ENCODE results near the gene IGF2BP2. TPM values are rescaled to one million over a fixed set of nuclear protein-coding genes. Genes with fewer than 3 reads are reported as not detected.

The IGF2BP2 gene
- total and polyA plus RNA-seq, 8 donors: 3.2 to 17.0 (median 6.6) TPM

DNA sequence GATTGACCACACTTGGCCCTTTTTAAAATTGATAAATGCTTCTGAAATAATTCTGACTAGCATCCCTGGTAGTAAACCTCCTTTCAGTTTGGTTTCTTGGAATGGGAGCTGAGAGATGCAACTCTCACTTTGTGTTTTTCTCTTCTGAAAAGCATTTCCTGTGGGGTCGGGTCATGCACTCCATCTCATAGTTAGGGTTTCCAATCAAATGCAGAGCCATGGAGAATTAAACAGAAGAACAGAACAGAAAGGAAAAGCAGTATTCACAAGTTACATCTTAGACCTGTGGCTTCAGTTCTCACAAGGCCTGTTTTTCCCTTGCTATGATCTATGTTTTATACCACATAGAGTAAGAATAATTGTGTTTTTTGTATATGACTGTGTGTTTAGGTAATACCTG is 199.1 kb downstream of the IGF2BP2 start:
- peaks cover 3 to 33% (median 8%) of the 10 kb centered on the region in 3 donors for H3K36me3 ChIP-seq
- H3K27me3 ChIP-seq: no peaks in the 10 kb centered on the region
- TF ChIP-seq, protein P1, sequence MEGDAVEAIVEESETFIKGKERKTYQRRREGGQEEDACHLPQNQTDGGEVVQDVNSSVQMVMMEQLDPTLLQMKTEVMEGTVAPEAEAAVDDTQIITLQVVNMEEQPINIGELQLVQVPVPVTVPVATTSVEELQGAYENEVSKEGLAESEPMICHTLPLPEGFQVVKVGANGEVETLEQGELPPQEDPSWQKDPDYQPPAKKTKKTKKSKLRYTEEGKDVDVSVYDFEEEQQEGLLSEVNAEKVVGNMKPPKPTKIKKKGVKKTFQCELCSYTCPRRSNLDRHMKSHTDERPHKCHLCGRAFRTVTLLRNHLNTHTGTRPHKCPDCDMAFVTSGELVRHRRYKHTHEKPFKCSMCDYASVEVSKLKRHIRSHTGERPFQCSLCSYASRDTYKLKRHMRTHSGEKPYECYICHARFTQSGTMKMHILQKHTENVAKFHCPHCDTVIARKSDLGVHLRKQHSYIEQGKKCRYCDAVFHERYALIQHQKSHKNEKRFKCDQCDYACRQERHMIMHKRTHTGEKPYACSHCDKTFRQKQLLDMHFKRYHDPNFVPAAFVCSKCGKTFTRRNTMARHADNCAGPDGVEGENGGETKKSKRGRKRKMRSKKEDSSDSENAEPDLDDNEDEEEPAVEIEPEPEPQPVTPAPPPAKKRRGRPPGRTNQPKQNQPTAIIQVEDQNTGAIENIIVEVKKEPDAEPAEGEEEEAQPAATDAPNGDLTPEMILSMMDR (IDR thresholded peaks at IDR 0.05): no peak
- no peak overlapping the region for H3K4me3 ChIP-seq
- no peak overlapping the region for H3K27ac ChIP-seq
- H3K9me3 ChIP-seq: no peaks in the 10 kb centered on the region
- ATAC-seq: no peak
- H3K4me1 ChIP-seq: peaks cover 0 to 8% (median 0%) of the 10 kb centered on the region in 3 donors
- intact Hi-C loops (cut with DNase I): no loop called here
- WGBS, 2 donors: 81 to 100% methylated on average over 1 of the region's 1 CpG
- no peak for FAIRE-seq
- DNase-seq: no peak

DNA sequence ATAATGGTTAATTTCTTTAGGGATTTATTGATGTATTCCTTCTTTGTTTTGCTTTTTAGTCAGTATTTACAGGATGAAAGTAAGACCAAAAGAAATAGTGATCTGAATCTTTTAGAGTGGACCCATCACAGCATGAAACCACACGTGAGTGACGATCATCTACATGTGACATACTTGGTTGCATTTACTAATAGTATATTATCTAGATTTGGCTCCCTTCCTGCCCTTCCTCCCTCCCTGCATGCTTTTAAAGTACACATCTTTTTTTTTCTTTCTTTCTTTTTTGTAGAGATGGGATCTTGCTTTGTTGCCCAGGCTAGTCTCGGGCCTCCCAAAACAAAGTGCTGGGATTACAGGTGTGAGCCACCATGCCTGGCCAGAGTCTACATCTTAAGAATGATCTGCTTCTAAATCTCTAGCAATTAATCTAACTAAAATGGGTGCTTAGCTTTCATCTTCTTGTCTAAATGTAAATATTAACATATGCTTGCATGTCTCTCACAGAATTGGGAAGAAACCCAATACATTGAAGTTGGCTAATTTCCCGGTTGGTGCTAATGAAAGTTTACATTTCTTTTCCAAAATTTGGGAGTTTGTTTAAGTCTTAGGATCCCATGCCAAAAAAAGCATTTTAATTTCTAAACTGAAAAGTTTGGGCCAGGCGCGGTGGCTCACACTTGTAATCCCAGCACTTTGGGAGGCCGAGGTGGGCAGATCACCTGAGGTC is 200.7 kb downstream of the IGF2BP2 start:
- Histone ChIP-seq H3K9me3 (no peaks in the 10 kb centered on the region), H3K4me1 (no peaks in the 10 kb centered on the region), H3K36me3 (peaks cover 3 to 38% (median 11%) of the 10 kb centered on the region in 3 donors), H3K4me3 (no peak overlapping the region), H3K27ac (no peak overlapping the region), H3K27me3 (no peaks in the 10 kb centered on the region)
- ATAC-seq: no peak
- no peak for FAIRE-seq
- DNase-seq: no peak
- WGBS, 2 donors: 96 to 99% methylated on average over 7 of the region's 7 CpGs
- intact Hi-C loops (cut with DNase I): no loop called here
- TF ChIP-seq, protein P1 (IDR thresholded peaks at IDR 0.05): no peak

DNA sequence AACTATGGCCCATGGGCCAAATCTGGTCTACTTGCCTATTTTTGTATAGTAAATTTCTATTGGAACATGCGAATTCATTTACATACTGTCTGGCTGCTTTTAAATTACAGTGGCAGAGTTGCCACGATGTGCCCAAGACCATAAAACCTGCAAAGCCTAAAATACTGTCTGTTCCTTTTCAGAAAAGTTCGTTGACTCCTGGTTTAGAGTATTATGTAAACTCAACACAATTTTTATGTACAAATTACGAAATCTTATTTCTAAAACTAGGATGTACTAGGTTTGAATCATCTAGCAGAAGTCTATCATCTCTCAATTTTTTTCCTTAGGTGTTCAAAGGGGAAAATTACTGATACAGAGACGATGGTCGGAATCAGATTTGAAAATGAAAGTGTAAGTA is 211.8 kb downstream of the IGF2BP2 start:
- no peak overlapping the region for H3K27ac ChIP-seq
- no peaks in the 10 kb centered on the region for H3K4me1 ChIP-seq
- FAIRE-seq: no peak
- no peaks in the 10 kb centered on the region for H3K9me3 ChIP-seq
- intact Hi-C loops (cut with DNase I): no loop called here
- ATAC-seq: no peak
- no peaks in the 10 kb centered on the region for H3K27me3 ChIP-seq
- TF ChIP-seq, protein P1 (IDR thresholded peaks at IDR 0.05): no peak
- WGBS, 2 donors: 86 to 91% methylated on average over 6 of the region's 6 CpGs
- H3K4me3 ChIP-seq: no peak overlapping the region
- no peak for DNase-seq
- peaks cover 4 to 84% (median 15%) of the 10 kb centered on the region in 3 donors for H3K36me3 ChIP-seq

DNA sequence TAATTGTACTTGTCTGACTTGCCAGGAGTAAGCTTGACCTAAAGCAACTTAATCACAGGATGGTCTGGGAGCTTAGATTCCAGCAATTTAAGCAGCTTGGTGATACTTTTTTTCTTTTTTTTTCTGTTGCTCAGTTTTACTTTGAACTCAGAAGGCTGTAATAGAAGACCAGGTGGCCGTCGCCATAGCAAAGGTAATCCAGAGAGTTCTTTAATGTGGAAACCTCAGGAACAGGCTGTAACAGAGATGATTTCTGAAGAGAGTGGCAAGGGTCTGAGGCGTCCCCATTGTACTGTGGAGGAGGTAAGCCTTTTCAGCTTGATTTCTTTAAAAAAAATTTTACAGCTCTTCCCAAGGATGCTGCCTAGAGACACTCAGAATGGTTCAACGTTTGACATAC is 218.6 kb downstream of the IGF2BP2 start:
- DNase-seq (no peak), FAIRE-seq (no peak)

DNA sequence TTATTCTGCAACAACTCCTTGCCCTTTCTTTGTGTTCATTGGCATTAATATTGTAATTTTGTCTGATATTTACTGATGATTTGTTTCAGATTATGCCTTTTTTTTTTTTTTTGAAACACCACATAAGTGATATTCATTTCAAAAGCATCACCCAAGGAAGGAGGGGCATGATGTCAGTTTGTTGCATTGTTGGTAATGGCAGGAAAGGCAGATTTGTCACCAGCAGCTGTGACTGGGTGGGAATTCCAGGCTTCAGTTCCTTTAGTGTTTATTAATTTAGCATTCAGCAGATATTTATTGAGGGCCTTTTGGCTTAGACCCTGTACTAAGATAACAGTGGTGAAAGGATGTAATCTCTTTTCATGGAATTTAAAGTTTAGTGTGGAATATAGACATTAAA is 219.3 kb downstream of the IGF2BP2 start:
- H3K4me3 ChIP-seq: no peak overlapping the region
- ATAC-seq (no peak), DNase-seq (no peak), FAIRE-seq (no peak)
- H3K4me1 ChIP-seq: no peaks in the 10 kb centered on the region
- intact Hi-C loops (cut with DNase I): no loop called here
- TF ChIP-seq, protein P1 (IDR thresholded peaks at IDR 0.05): no peak
- H3K9me3 ChIP-seq: no peaks in the 10 kb centered on the region
- no peaks in the 10 kb centered on the region for H3K27me3 ChIP-seq
- peaks cover 0 to 57% (median 10%) of the 10 kb centered on the region in 3 donors for H3K36me3 ChIP-seq
- H3K27ac ChIP-seq: no peak overlapping the region

More for the DNA sequence above, 218.6 kb downstream of the IGF2BP2 start:
- no peaks in the 10 kb centered on the region for H3K4me1 ChIP-seq
- intact Hi-C loops (cut with DNase I): no loop called here
- H3K36me3 ChIP-seq: peaks cover 0 to 59% (median 13%) of the 10 kb centered on the region in 3 donors
- no peaks in the 10 kb centered on the region for H3K27me3 ChIP-seq
- no peaks in the 10 kb centered on the region for H3K9me3 ChIP-seq
- TF ChIP-seq, protein P1 (IDR thresholded peaks at IDR 0.05): no peak
- H3K4me3 ChIP-seq: no peak overlapping the region
- H3K27ac ChIP-seq: no peak overlapping the region
- ATAC-seq: no peak
- 77 to 78% methylated on average over 4 of the region's 4 CpGs for WGBS, 2 donors
